ENCODE measurements around the gene SULT1C4.

The SULT1C4 gene

DNA sequence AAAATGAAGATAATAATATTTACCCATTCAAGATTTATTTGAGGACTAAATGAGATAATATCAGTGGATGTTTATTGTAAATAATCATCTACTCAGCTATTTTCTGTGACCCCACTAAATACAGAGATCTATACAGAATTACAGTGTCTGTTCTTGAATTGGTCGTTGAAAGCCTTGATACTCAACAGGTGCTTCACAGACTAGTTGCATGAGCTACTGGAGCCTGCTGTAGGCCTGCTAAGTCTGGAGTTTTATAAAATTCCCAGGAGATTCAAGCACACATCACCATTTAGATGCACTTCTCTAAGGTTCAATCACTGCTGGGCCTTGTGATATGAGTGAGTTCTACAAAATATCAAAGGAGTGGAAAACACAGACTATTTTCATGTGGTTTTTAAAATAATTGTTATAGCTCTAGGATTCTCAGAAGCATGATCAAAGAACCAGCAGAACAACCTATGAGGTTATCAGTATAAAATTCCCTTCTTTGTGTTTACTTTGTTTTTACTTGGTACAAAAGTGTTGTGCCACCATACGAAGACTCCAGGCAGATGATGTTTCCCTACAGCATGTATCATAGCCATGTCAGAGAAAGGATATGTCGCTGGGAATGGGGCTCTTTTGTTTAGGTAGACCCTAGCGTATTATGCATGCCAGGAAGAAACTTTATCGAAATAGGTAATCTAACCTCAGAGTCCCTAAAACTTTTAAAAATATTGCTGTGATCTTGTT, 7.1 kb downstream of the SULT1C4 start:
- DNase-seq (ENCODE audit: low read depth in 1 of 2, low spot score in 1 of 2) = no peak
- Histone ChIP-seq H3K4me3 (replicated peaks; ENCODE audit: insufficient read depth, low read length) (no peak overlapping the region), H3K27ac (replicated peaks) (no peak overlapping the region), H3K27me3 (ENCODE audit: insufficient read depth, poor library complexity, severe bottlenecking) (no peaks in the 10 kb centered on the region)
- no peak for TF ChIP-seq SPI1 (IDR thresholded peaks at IDR 0.05; ENCODE audit: borderline replicate concordance, low read depth)
- TF ChIP-seq, protein P1, sequence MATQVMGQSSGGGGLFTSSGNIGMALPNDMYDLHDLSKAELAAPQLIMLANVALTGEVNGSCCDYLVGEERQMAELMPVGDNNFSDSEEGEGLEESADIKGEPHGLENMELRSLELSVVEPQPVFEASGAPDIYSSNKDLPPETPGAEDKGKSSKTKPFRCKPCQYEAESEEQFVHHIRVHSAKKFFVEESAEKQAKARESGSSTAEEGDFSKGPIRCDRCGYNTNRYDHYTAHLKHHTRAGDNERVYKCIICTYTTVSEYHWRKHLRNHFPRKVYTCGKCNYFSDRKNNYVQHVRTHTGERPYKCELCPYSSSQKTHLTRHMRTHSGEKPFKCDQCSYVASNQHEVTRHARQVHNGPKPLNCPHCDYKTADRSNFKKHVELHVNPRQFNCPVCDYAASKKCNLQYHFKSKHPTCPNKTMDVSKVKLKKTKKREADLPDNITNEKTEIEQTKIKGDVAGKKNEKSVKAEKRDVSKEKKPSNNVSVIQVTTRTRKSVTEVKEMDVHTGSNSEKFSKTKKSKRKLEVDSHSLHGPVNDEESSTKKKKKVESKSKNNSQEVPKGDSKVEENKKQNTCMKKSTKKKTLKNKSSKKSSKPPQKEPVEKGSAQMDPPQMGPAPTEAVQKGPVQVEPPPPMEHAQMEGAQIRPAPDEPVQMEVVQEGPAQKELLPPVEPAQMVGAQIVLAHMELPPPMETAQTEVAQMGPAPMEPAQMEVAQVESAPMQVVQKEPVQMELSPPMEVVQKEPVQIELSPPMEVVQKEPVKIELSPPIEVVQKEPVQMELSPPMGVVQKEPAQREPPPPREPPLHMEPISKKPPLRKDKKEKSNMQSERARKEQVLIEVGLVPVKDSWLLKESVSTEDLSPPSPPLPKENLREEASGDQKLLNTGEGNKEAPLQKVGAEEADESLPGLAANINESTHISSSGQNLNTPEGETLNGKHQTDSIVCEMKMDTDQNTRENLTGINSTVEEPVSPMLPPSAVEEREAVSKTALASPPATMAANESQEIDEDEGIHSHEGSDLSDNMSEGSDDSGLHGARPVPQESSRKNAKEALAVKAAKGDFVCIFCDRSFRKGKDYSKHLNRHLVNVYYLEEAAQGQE (IDR thresholded peaks at IDR 0.05; ENCODE audit: insufficient replicate concordance, low read depth) = no peak

DNA sequence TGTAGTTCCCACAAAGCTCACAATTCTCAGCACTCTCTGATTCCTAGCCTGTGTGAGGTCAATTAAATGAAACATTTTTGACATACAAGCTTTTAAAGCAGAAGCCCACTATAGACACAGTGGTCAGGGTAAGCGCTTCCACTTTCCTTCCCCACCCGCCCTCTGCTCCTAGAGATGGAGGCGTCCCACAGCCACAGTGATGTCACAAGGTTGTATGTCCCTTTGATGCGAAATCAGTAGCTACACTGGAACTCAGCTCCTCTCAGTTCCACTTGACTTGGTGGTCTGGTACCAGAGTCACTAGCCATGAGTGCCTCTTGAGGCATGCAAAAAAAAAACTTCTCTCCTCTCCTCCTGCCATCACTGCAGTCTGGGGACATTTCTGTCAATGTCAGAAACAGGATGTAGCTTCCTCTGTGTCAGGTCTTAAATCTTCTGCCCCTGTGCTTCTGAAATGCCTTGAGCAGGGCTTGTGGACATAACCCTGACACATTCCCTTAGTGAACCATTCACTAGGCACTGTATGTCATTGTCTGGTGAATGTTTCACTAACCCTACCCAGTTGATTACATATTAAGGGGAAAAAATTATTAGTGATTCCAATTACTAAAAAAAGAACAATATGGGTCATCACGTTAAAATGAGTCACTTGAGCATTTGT, 7.8 kb downstream of the SULT1C4 start:
- DNase-seq (ENCODE audit: low read depth in 1 of 2, low spot score in 1 of 2) = no peak
- H3K27me3 ChIP-seq (ENCODE audit: insufficient read depth, poor library complexity, severe bottlenecking) = no peaks in the 10 kb centered on the region
- TF ChIP-seq POLR2AphosphoS5 (IDR thresholded peaks at IDR 0.05; ENCODE audit: low read depth) (no peak), GABPA (IDR thresholded peaks at IDR 0.05; ENCODE audit: low read depth) (no peak), SPI1 (IDR thresholded peaks at IDR 0.05; ENCODE audit: borderline replicate concordance, low read depth) (no peak)
- TF ChIP-seq, protein P1 (IDR thresholded peaks at IDR 0.05; ENCODE audit: insufficient replicate concordance, low read depth) = no peak
- TF ChIP-seq, protein P2, sequence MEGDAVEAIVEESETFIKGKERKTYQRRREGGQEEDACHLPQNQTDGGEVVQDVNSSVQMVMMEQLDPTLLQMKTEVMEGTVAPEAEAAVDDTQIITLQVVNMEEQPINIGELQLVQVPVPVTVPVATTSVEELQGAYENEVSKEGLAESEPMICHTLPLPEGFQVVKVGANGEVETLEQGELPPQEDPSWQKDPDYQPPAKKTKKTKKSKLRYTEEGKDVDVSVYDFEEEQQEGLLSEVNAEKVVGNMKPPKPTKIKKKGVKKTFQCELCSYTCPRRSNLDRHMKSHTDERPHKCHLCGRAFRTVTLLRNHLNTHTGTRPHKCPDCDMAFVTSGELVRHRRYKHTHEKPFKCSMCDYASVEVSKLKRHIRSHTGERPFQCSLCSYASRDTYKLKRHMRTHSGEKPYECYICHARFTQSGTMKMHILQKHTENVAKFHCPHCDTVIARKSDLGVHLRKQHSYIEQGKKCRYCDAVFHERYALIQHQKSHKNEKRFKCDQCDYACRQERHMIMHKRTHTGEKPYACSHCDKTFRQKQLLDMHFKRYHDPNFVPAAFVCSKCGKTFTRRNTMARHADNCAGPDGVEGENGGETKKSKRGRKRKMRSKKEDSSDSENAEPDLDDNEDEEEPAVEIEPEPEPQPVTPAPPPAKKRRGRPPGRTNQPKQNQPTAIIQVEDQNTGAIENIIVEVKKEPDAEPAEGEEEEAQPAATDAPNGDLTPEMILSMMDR (IDR thresholded peaks at IDR 0.05; ENCODE audit: insufficient read depth, low read length) = no peak
- H3K4me3 ChIP-seq (replicated peaks; ENCODE audit: insufficient read depth, low read length) = no peak overlapping the region
- H3K27ac ChIP-seq (replicated peaks) = no peak overlapping the region

DNA sequence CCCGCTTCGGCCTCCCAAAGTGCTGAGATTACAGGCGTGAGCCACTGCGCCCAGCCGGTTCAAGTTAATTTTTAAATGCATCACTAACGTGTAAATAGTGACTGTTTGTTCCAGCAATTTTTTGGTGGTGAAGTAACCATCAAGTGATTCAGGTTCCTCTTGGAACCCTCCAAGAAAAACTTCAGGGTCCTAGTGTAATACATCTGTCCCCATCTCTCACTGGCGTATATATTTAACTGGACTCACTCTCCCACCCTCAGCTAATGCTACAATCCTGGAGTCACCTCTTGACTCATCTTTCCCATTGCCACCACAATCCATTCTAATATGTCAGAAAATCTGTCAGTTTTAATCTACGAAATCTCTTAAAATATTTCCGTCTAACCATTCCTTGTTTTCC, 10.3 kb downstream of the SULT1C4 start:
- Histone ChIP-seq H3K27me3 (ENCODE audit: insufficient read depth, poor library complexity, severe bottlenecking) (no peaks in the 10 kb centered on the region), H3K27ac (replicated peaks) (no peak overlapping the region), H3K4me3 (replicated peaks; ENCODE audit: insufficient read depth, low read length) (no peak overlapping the region)
- TF ChIP-seq, protein P1 (IDR thresholded peaks at IDR 0.05; ENCODE audit: insufficient replicate concordance, low read depth) = no peak
- no peak for DNase-seq (ENCODE audit: low read depth in 1 of 2, low spot score in 1 of 2)

DNA sequence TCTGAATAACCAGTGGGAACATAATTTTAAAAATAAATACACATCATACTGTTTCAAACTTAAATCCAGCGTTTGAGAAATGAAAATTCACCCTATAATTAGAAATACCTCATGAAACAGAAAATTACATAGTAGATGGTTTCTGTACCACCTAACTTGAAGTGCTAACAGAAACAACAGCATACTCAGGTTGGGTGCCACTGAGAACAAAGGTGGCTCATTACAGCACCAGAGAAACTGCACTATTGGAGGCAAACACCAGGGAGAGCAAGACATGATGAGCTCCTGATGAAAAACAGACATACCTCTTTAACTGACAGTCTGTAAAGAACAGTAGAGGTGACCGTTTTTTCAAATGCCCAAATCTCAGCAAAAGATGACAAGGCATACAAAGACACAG, 12.6 kb downstream of the SULT1C4 start:
- no peak for TF ChIP-seq GABPA (IDR thresholded peaks at IDR 0.05; ENCODE audit: low read depth)
- TF ChIP-seq, protein P1 (IDR thresholded peaks at IDR 0.05; ENCODE audit: insufficient replicate concordance, low read depth) = no peak
- no peak for TF ChIP-seq POLR2AphosphoS5 (IDR thresholded peaks at IDR 0.05; ENCODE audit: low read depth)
- no peak for TF ChIP-seq SPI1 (IDR thresholded peaks at IDR 0.05; ENCODE audit: borderline replicate concordance, low read depth)
- TF ChIP-seq, protein P2 (IDR thresholded peaks at IDR 0.05; ENCODE audit: insufficient read depth, low read length) = no peak

More for the DNA sequence above, 12.6 kb downstream of the SULT1C4 start:
- no peak overlapping the region for H3K27ac ChIP-seq (replicated peaks)
- no peak overlapping the region for H3K4me3 ChIP-seq (replicated peaks; ENCODE audit: insufficient read depth, low read length)
- no peak for DNase-seq (ENCODE audit: low read depth in 1 of 2, low spot score in 1 of 2)
- no peaks in the 10 kb centered on the region for H3K27me3 ChIP-seq (ENCODE audit: insufficient read depth, poor library complexity, severe bottlenecking)

Measured in HL-60 (cell line).